DOHH2 (cell line): ENCODE results near the gene USH2A.

Experiments
- CTCF ChIP-seq: fragments of 200-600 bp; sonication (generic); IDR thresholded peaks from one replicate; pipeline ENCODE4 v1.5.1; 2014; ENCODE audit warnings: antibody characterized with exemption, mild to moderate bottlenecking, low read depth, low read length; ENCODE audit not compliant: poor library complexity, severe bottlenecking
- EZH2phosphoT487 ChIP-seq: fragments of 200-600 bp; sonication (generic); IDR thresholded peaks from 2 replicates; pipeline ENCODE4 v1.6.1; 2017; ENCODE audit warnings: borderline replicate concordance, mild to moderate bottlenecking, antibody characterized with exemption, low read length, moderate library complexity, mixed read lengths

- TF ChIP-seq CTCF (no peak), EZH2phosphoT487 (no peak)
Measured at GRCh38 chr1:215777370-215777925, 645.8 kb downstream of the USH2A start.
